Loucy (cell line): ENCODE measurements around the gene HOXA6.

Experiments
- H2AFZ ChIP-seq: fragments of 200-600 bp; sonication (generic); 2 replicates; pipeline ENCODE4 v1.6.0; 2016; ENCODE audit warnings: antibody characterized with exemption, mild to moderate bottlenecking, low read length, moderate library complexity
- H3F3A ChIP-seq: fragments of 200-600 bp; 2 replicates; pipeline ENCODE4 v1.6.0; 2016; ENCODE audit warnings: antibody characterized with exemption, low read depth, mild to moderate bottlenecking
- H3K27me3 ChIP-seq: fragments of 200-600 bp; sonication (generic); 2 replicates; pipeline ENCODE4 v1.6.1; 2014; ENCODE audit warnings: low read length, mild to moderate bottlenecking; ENCODE audit not compliant: insufficient read depth, poor library complexity, severe bottlenecking
- H3K36me3 ChIP-seq: fragments of 200-600 bp; sonication (generic); 2 replicates; pipeline ENCODE4 v1.6.1; 2016; ENCODE audit warnings: low read length; ENCODE audit not compliant: insufficient read depth
- H3K4me1 ChIP-seq: fragments of 200-600 bp; sonication (generic); 2 replicates; pipeline ENCODE4 v1.5.1; 2014; ENCODE audit warnings: low read length, mild to moderate bottlenecking; ENCODE audit not compliant: insufficient read depth, poor library complexity, severe bottlenecking
- H3K4me2 ChIP-seq: fragments of 200-600 bp; sonication (generic); 2 replicates; pipeline ENCODE4 v1.6.0; 2014; ENCODE audit warnings: antibody characterized with exemption, low read length, low read depth, mild to moderate bottlenecking; ENCODE audit not compliant: poor library complexity, severe bottlenecking
- H3K4me3 ChIP-seq: fragments of 200-600 bp; sonication (generic); 2 replicates; pipeline ENCODE4 v1.5.1; 2014; ENCODE audit warnings: low read length, mild to moderate bottlenecking, mixed read lengths; ENCODE audit not compliant: poor library complexity, severe bottlenecking
- H3K79me2 ChIP-seq: fragments of 200-600 bp; sonication (generic); 2 replicates; pipeline ENCODE4 v1.6.1; 2014; ENCODE audit warnings: low read length; ENCODE audit not compliant: insufficient read depth
- H3K9ac ChIP-seq: fragments of 200-600 bp; sonication (generic); 2 replicates; pipeline ENCODE4 v1.6.0; 2014; ENCODE audit warnings: mild to moderate bottlenecking, low read depth, low read length, moderate library complexity; ENCODE audit not compliant: poor library complexity, severe bottlenecking
- H3K9me2 ChIP-seq: fragments of 200-600 bp; sonication (generic); replicated peaks from 2 replicates; pipeline ENCODE4 v1.6.1; 2016; ENCODE audit warnings: low read depth, low read length, mixed read lengths
- H3K9me3 ChIP-seq: fragments of 200-600 bp; sonication (generic); 2 replicates; pipeline ENCODE4 v1.6.1; 2014; ENCODE audit warnings: mild to moderate bottlenecking, antibody characterized with exemption, low read length, low read depth; ENCODE audit not compliant: insufficient read depth
- H4K20me1 ChIP-seq: fragments of 200-600 bp; sonication (generic); 2 replicates; pipeline ENCODE4 v1.6.0; 2014; ENCODE audit warnings: antibody characterized with exemption, low read length, mild to moderate bottlenecking; ENCODE audit not compliant: insufficient read depth, poor library complexity, severe bottlenecking
- CTCF ChIP-seq: fragments of 200-600 bp; sonication (generic); conservative IDR thresholded peaks from 2 replicates; pipeline ENCODE4 v1.5.1; 2014; ENCODE audit warnings: mild to moderate bottlenecking, antibody characterized with exemption, low read length
- EZH2phosphoT487 ChIP-seq: fragments of 200-600 bp; IDR thresholded peaks from 2 replicates; pipeline ENCODE4 v1.6.1; 2018; ENCODE audit warnings: antibody characterized with exemption, mild to moderate bottlenecking, moderate library complexity, borderline replicate concordance

The HOXA6 gene

GRCh38 chr7:27162561-27163287 is 15.2 kb upstream of the HOXA6 start:
- Histone ChIP-seq H3K9me2 (no peaks in the 10 kb centered on the region), H3K4me2 (peak overlapping the region; percentile 91), H3K4me1 (peaks cover 12% of the 10 kb centered on the region), H4K20me1 (peaks cover 47% of the 10 kb centered on the region), H3K27me3 (peaks cover 50% of the 10 kb centered on the region), H3K9ac (peak overlapping the region; percentile 99), H3K79me2 (peaks cover 94% of the 10 kb centered on the region), H3K9me3 (no peaks in the 10 kb centered on the region), H3K4me3 (peak overlapping the region; percentile 94), H3F3A (peaks cover 12% of the 10 kb centered on the region; the same call in 1 of the 2 replicates), H3K36me3 (peaks cover 33% of the 10 kb centered on the region), H2AFZ (no peak overlapping the region)
- no peak for TF ChIP-seq CTCF
- TF ChIP-seq EZH2phosphoT487 = no peak

- Histone ChIP-seq H2AFZ (no peak overlapping the region), H4K20me1 (peaks cover 41% of the 10 kb centered on the region), H3F3A (peaks cover 12% of the 10 kb centered on the region; the same call in 1 of the 2 replicates), H3K36me3 (peaks cover 28% of the 10 kb centered on the region), H3K9me2 (no peaks in the 10 kb centered on the region), H3K9ac (peak overlapping the region; percentile 99), H3K9me3 (no peaks in the 10 kb centered on the region), H3K4me1 (peaks cover 8% of the 10 kb centered on the region), H3K4me2 (peak overlapping the region; percentile 91), H3K27me3 (peaks cover 44% of the 10 kb centered on the region), H3K4me3 (peak overlapping the region; percentile 94), H3K79me2 (peaks cover 94% of the 10 kb centered on the region)
- TF ChIP-seq CTCF = no peak
- no peak for TF ChIP-seq EZH2phosphoT487
Measured at GRCh38 chr7:27161721-27162560, 14.4 kb upstream of the HOXA6 start.

- H3K9ac ChIP-seq = peak overlapping the region; percentile 99
- peaks cover 28% of the 10 kb centered on the region for H3K36me3 ChIP-seq
- TF ChIP-seq CTCF (peak; percentile 32; the same call in 1 of the 2 replicates), EZH2phosphoT487 (no peak)
- H3K4me1 ChIP-seq = peaks cover 8% of the 10 kb centered on the region
- H3F3A ChIP-seq = peaks cover 12% of the 10 kb centered on the region; the same call in 1 of the 2 replicates
- H3K9me2 ChIP-seq = no peaks in the 10 kb centered on the region
- peaks cover 94% of the 10 kb centered on the region for H3K79me2 ChIP-seq
- H4K20me1 ChIP-seq = peaks cover 36% of the 10 kb centered on the region
- peak overlapping the region; percentile 94 for H3K4me3 ChIP-seq
- peaks cover 38% of the 10 kb centered on the region for H3K27me3 ChIP-seq
- H3K4me2 ChIP-seq = peak overlapping the region; percentile 91
- H2AFZ ChIP-seq = no peak overlapping the region
- no peaks in the 10 kb centered on the region for H3K9me3 ChIP-seq
Measured at GRCh38 chr7:27161214-27161720, 13.7 kb upstream of the HOXA6 start.
